SK-N-SH (cell line): ENCODE data around the gene PLB1. TPM values are rescaled to one million over a fixed set of nuclear protein-coding genes. Genes with fewer than 3 reads are reported as not detected.

Experiments used
- CTCF ChIA-PET: fragments of 300-600, 350-600 bp; formaldehyde crosslinking; extraction: SDS; loops from one replicate; lab custom pipeline; 2021; lab: Yijun Ruan, JAX
- POLR2A ChIA-PET: fragments of 350-600 bp; sonication (Branson Sonifier 250); formaldehyde crosslinking; extraction: SDS; loops from one replicate; lab custom pipeline; 2020; ENCODE audit warnings: antibody characterized with exemption, inconsistent platforms; lab: Yijun Ruan, JAX
- DNase-seq: peaks from one replicate; pipeline ENCODE4 v3.0.0; 2012
- H2AFZ ChIP-seq: fragments of 200-600 bp; sonication (generic); 2 replicates; pipeline ENCODE4 v1.8.1; 2016; ENCODE audit warnings: antibody characterized with exemption, mild to moderate bottlenecking, low read depth
- H3F3A ChIP-seq: fragments of 200-600 bp; sonication (generic); replicated peaks from 2 replicates; pipeline ENCODE3; 2016; ENCODE audit warnings: antibody characterized with exemption, mild to moderate bottlenecking; ENCODE audit not compliant: insufficient read depth
- H3K27ac ChIP-seq, 2 experiments: fragments of 200-500 bp in 1 of 2; fragments of 200-600 bp in 1 of 2; sonication (Bioruptor generic) in 1 of 2; sonication (generic), shearing (Covaris generic) in 1 of 2; 2 replicates each; pipeline versions ENCODE4 v1.5.1 to v1.6.1; 2014 to 2016; ENCODE audit warnings: low read depth in 2 of 2, inconsistent platforms in 1 of 2, low read length in 1 of 2, mild to moderate bottlenecking in 1 of 2, mixed read lengths in 1 of 2
- H3K27me3 ChIP-seq: fragments of 200-600 bp; sonication (generic), shearing (Covaris generic); 2 replicates; pipeline ENCODE4 v1.6.1; 2016; ENCODE audit warnings: mixed run types; ENCODE audit not compliant: insufficient read depth
- H3K36me3 ChIP-seq, 2 experiments: fragments of 200-500 bp in 1 of 2; fragments of 200-600 bp in 1 of 2; sonication (Bioruptor generic) in 1 of 2; sonication (generic) in 1 of 2; replicated peaks in 1 of 2; 2 replicates each; pipeline versions ENCODE3 to v1.5.1; 2014 to 2016; ENCODE audit warnings: low read length in 1 of 2, mild to moderate bottlenecking in 1 of 2; ENCODE audit not compliant: insufficient read depth in 2 of 2, control insufficient read depth in 1 of 2
- H3K4me1 ChIP-seq, 2 experiments: fragments of 200-500 bp in 1 of 2; fragments of 200-600 bp in 1 of 2; sonication (Bioruptor generic) in 1 of 2; sonication (generic), shearing (Covaris generic) in 1 of 2; 2 replicates each; pipeline versions ENCODE4 v1.5.1 to v1.6.1; 2014 to 2016; ENCODE audit warnings: low read depth in 1 of 2, low read length in 1 of 2, mixed run types in 1 of 2; ENCODE audit not compliant: insufficient read depth in 2 of 2, control insufficient read depth in 1 of 2
- H3K4me2 ChIP-seq: fragments of 200-600 bp; sonication (generic), shearing (Covaris generic); 2 replicates; pipeline ENCODE4 v1.6.1; 2017; ENCODE audit warnings: mixed run types
- H3K4me3 ChIP-seq, 2 experiments: fragments of 200-500 bp in 1 of 2; fragments of 200-600 bp in 1 of 2; sonication (Bioruptor generic) in 1 of 2; sonication (generic), shearing (Covaris generic) in 1 of 2; 2 replicates each; pipeline versions ENCODE4 v1.5.1 to v1.8.1; 2014 to 2016; ENCODE audit warnings: low read depth in 2 of 2, inconsistent platforms in 1 of 2, low read length in 1 of 2, mild to moderate bottlenecking in 1 of 2, mixed read lengths in 1 of 2, moderate library complexity in 1 of 2
- H3K79me2 ChIP-seq: fragments of 200-600 bp; sonication (generic); 2 replicates; pipeline ENCODE4 v1.8.1; 2017; ENCODE audit warnings: mild to moderate bottlenecking; ENCODE audit not compliant: insufficient read depth
- H3K9ac ChIP-seq: fragments of 200-600 bp; sonication (generic); 2 replicates; pipeline ENCODE4 v1.6.1; 2017; ENCODE audit warnings: mixed run types
- H3K9me2 ChIP-seq: fragments of 200-600 bp; sonication (generic); 2 replicates; pipeline ENCODE4 v1.6.1; 2017; ENCODE audit warnings: mixed run types
- H3K9me3 ChIP-seq: fragments of 200-600 bp; sonication (generic); 2 replicates; pipeline ENCODE4 v1.6.1; 2017; ENCODE audit warnings: mixed run types, mild to moderate bottlenecking, moderate library complexity
- H4K20me1 ChIP-seq: fragments of 200-600 bp; sonication (generic); 2 replicates; pipeline ENCODE4 v1.6.1; 2017; ENCODE audit warnings: mild to moderate bottlenecking, mixed run types; ENCODE audit not compliant: insufficient read depth
- CHD2 ChIP-seq: fragments of 150-350 bp; IDR thresholded peaks from 2 replicates; pipeline ENCODE4 v1.6.1; 2018; ENCODE audit warnings: low read length; ENCODE audit not compliant: partially characterized antibody
- CTCF ChIP-seq: fragments of 200-600 bp; sonication (generic); IDR thresholded peaks from 2 replicates; pipeline ENCODE4 v1.6.1; 2017; ENCODE audit warnings: antibody characterized with exemption, mild to moderate bottlenecking, moderate library complexity
- EZH2phosphoT487 ChIP-seq: fragments of 200-600 bp; sonication (generic); IDR thresholded peaks from 2 replicates; pipeline ENCODE4 v1.6.1; 2017; ENCODE audit warnings: low read depth, mixed run types, mild to moderate bottlenecking, antibody characterized with exemption, moderate library complexity, borderline replicate concordance
- FOSL2 ChIP-seq: IDR thresholded peaks from 2 replicates; pipeline ENCODE4 v1.4.0; 2012; ENCODE audit warnings: low read depth, mild to moderate bottlenecking, moderate library complexity, borderline replicate concordance
- FOXJ3 ChIP-seq: sonication (generic); formaldehyde crosslinking; IDR thresholded peaks from 2 replicates; pipeline ENCODE4 v1.5.1; 2020; ENCODE audit warnings: mild to moderate bottlenecking, missing genetic modification reagents
- GABPA ChIP-seq: IDR thresholded peaks from 2 replicates; pipeline ENCODE4 v1.4.0; 2012; ENCODE audit warnings: low read depth, mild to moderate bottlenecking
- GATA2 ChIP-seq: sonication (generic); formaldehyde crosslinking; IDR thresholded peaks from 2 replicates; pipeline ENCODE4 v1.5.0; 2020; ENCODE audit warnings: mild to moderate bottlenecking, missing genetic modification reagents
- JUND ChIP-seq: IDR thresholded peaks from 2 replicates; pipeline ENCODE4 v1.4.0; 2012
- MAX ChIP-seq: IDR thresholded peaks from 2 replicates; pipeline ENCODE4 v1.4.0; 2012; ENCODE audit warnings: low read depth
- NFIC ChIP-seq: IDR thresholded peaks from 2 replicates; pipeline ENCODE4 v1.4.0; 2012; ENCODE audit warnings: borderline replicate concordance
- PBX3 ChIP-seq: IDR thresholded peaks from 2 replicates; pipeline ENCODE4; 2012
- RCOR1 ChIP-seq: fragments of 150-350 bp; IDR thresholded peaks from 2 replicates; pipeline ENCODE4 v1.6.1; 2017; ENCODE audit warnings: antibody characterized with exemption, low read length
- RFX5 ChIP-seq: IDR thresholded peaks from 2 replicates; pipeline ENCODE4 v1.6.1; 2012; ENCODE audit warnings: mild to moderate bottlenecking, improper control_type of control experiment, low read length
- TEAD4 ChIP-seq: IDR thresholded peaks from 2 replicates; pipeline ENCODE4 v1.4.0; 2012; ENCODE audit warnings: mild to moderate bottlenecking, borderline replicate concordance; ENCODE audit not compliant: insufficient read depth
- ZBTB33 ChIP-seq: IDR thresholded peaks from 2 replicates; pipeline ENCODE4 v1.4.0; 2012; ENCODE audit warnings: low read depth, borderline replicate concordance
- WGBS: methylation state at CpG from one replicate; pipeline ENCODE4 v1.1.6; 2017; ENCODE audit warnings: low lambda C conversion rate; 5-methylcytosine and 5-hydroxymethylcytosine counted together
- polyA plus RNA-seq, 3 experiments: library from polyadenylated mRNA; depleted of rRNA; stranded (reverse); fragments of >200 nt; gene quantifications; 2 replicates each; pipeline ENCODE4 v1.2.3, GENCODE V29; 2012
- TF ChIP-seq, protein P1 (sequence below): fragments of 150-350 bp; IDR thresholded peaks from 2 replicates; pipeline ENCODE4 v1.6.1; 2016; ENCODE audit warnings: mild to moderate bottlenecking, low read depth, low read length
- TF ChIP-seq, protein P2 (sequence below): IDR thresholded peaks from 2 replicates; pipeline ENCODE4 v1.4.0; 2012; ENCODE audit warnings: low read depth, borderline replicate concordance

PLB1 gene
- polyA plus RNA-seq, 1 of the 3 experiments (the other 2 are of a cell fraction), result 0.10 TPM

- no peaks in the 10 kb centered on the region for H3K36me3 ChIP-seq
- H3K27ac ChIP-seq, result no peak overlapping the region
- no peaks in the 10 kb centered on the region for H3K9me3 ChIP-seq
- peaks cover 3% of the 10 kb centered on the region for H3F3A ChIP-seq
- DNase-seq, result no peak
- no peaks in the 10 kb centered on the region for H3K9me2 ChIP-seq
- H3K79me2 ChIP-seq, result no peaks in the 10 kb centered on the region
- H2AFZ ChIP-seq, result no peak overlapping the region
- no peak overlapping the region for H3K4me3 ChIP-seq
- WGBS, result 87% methylated on average over 6 of the region's 6 CpGs
- no peak overlapping the region for H3K9ac ChIP-seq
- CTCF ChIA-PET, result interaction anchor here (1.2 kb wide), 1 partner anchor 14 kb away, joined by 3 read pairs; no protein-coding TSS in a partner anchor
- no peak overlapping the region for H3K4me2 ChIP-seq
- H3K27me3 ChIP-seq, result no peaks in the 10 kb centered on the region
- no peak for TF ChIP-seq EZH2phosphoT487
- TF ChIP-seq FOXJ3 (CRISPR knock-in tag), result no peak
- no peak for TF ChIP-seq ZBTB33
- no peak for TF ChIP-seq RCOR1
- TF ChIP-seq, protein P1, sequence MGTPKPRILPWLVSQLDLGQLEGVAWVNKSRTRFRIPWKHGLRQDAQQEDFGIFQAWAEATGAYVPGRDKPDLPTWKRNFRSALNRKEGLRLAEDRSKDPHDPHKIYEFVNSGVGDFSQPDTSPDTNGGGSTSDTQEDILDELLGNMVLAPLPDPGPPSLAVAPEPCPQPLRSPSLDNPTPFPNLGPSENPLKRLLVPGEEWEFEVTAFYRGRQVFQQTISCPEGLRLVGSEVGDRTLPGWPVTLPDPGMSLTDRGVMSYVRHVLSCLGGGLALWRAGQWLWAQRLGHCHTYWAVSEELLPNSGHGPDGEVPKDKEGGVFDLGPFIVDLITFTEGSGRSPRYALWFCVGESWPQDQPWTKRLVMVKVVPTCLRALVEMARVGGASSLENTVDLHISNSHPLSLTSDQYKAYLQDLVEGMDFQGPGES, result no peak
- TF ChIP-seq, protein P2, sequence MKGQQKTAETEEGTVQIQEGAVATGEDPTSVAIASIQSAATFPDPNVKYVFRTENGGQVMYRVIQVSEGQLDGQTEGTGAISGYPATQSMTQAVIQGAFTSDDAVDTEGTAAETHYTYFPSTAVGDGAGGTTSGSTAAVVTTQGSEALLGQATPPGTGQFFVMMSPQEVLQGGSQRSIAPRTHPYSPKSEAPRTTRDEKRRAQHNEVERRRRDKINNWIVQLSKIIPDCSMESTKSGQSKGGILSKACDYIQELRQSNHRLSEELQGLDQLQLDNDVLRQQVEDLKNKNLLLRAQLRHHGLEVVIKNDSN, result no peak
- TF ChIP-seq GATA2 (CRISPR knock-in tag), result no peak
- no peak for TF ChIP-seq RFX5
- TF ChIP-seq, all 33 proteins: peak for 0
- peaks cover 0 to 7% of the 10 kb centered on the region in 2 experiments; a peak in 1 of 4 replicates for H3K4me1 ChIP-seq
- H4K20me1 ChIP-seq, result no peaks in the 10 kb centered on the region
- POLR2A ChIA-PET, result interaction anchor here (0.6 kb wide), 1 partner anchor 215 kb away, joined by 3 read pairs; no protein-coding TSS in a partner anchor
These were observed 74.6 kb downstream of the PLB1 start for GRCh38 chr2:28570431-28570830.

- 73% methylated on average over 5 of the region's 5 CpGs for WGBS
- Histone ChIP-seq H3K9me2 (no peaks in the 10 kb centered on the region), H3K36me3 (no peaks in the 10 kb centered on the region), H3K27ac (no peak overlapping the region), H3K4me2 (no peak overlapping the region), H3K79me2 (no peaks in the 10 kb centered on the region), H3K4me3 (no peak overlapping the region), H3K27me3 (no peaks in the 10 kb centered on the region), H4K20me1 (no peaks in the 10 kb centered on the region), H3F3A (peaks cover under 1% of the 10 kb centered on the region), H3K9me3 (no peaks in the 10 kb centered on the region), H3K9ac (no peak overlapping the region), H3K4me1 (no peaks in the 10 kb centered on the region), H2AFZ (no peak overlapping the region)
- DNase-seq, result no peak
- CTCF ChIA-PET, result interaction anchor here (5.4 to 11.5 kb wide), 2 partner anchors 10 to 18 kb away, joined by 59 to 90 read pairs; no protein-coding TSS in a partner anchor
- TF ChIP-seq FOSL2, result no peak
- TF ChIP-seq CTCF, result no peak
- TF ChIP-seq GABPA, result no peak
- no peak for TF ChIP-seq CHD2
- no peak for TF ChIP-seq PBX3
- no peak for TF ChIP-seq NFIC
- no peak for TF ChIP-seq MAX
- TF ChIP-seq GATA2 (CRISPR knock-in tag), result no peak
- no peak for TF ChIP-seq RCOR1
- TF ChIP-seq JUND, result no peak
- no peak for TF ChIP-seq TEAD4
- POLR2A ChIA-PET, result no interaction called here
These were observed 80.9 kb downstream of the PLB1 start for GRCh38 chr2:28576714-28577113.
